ENCODE results near the gene YDJC. TPM values are rescaled to one million over a fixed set of nuclear protein-coding genes. Genes with fewer than 3 reads are reported as not detected.
"Not testable (repeated sequence)": the region's sequence is repeated elsewhere in the genome, so short reads cannot be mapped to it uniquely, and the experiment has no call there.

YDJC gene
- total RNA-seq, 5 donors from 2014 or later (not counting 1 experiment from before 2014, with no cell fraction given): 28.3 to 69.2 (median 62.2) TPM

DNA sequence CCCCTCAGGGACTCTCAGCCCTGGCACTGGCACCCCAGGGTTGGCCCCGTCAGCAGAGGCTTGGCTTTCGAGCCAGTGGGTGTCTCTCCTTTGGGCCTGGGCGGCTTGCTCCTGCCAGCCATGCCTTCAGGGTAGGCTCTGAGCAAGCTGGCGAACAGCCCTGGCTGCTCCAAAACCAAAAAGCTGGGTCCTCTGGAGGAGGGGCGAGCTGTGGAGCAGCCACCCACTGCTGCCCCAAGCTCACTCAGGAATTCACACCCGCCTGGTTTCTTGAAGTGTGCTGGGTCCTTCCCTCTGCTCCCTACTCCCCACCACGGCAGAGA is 6.2 kb downstream of the YDJC start:
- Histone ChIP-seq H3K4me1 (ENCODE audit: control insufficient read depth in 1 of 2, extremely low read depth in 1 of 2, insufficient read depth in 2 of 2, low read length in 2 of 2) (peaks cover 7 to 43% of the 10 kb centered on the region in 2 experiments), H3K36me3 (ENCODE audit: control insufficient read depth in 2 of 2, extremely low read depth in 1 of 2, insufficient read depth in 1 of 2, low read length in 1 of 2) (peaks cover 3 to 63% of the 10 kb centered on the region in 2 donors), H3K27ac (ENCODE audit: low read length) (no peak overlapping the region), H3K27me3 (replicated peaks in 1 of 2; ENCODE audit: control insufficient read depth in 2 of 2, extremely low read depth in 1 of 2, insufficient read depth in 2 of 2, low read length in 1 of 2) (no peaks in the 10 kb centered on the region), H3K4me3 (ENCODE audit: control insufficient read depth in 1 of 2, extremely low read depth in 1 of 2, low read length in 1 of 2) (no peak overlapping the region), H3K9me3 (no peaks in the 10 kb centered on the region)
- Mint-ChIP-seq H3K27ac (no peak overlapping the region), H3K9me3 (no peaks in the 10 kb centered on the region), H3K36me3 (peaks cover 18% of the 10 kb centered on the region), H3K4me3 (no peak overlapping the region), H3K27me3 (no peaks in the 10 kb centered on the region), H3K4me1 (peaks cover 42 to 54% (median 52%) of the 10 kb centered on the region in 3 donors)
- ATAC-seq (replicated peaks in 1 of 4) (peak in 1 of 4 experiments; percentile 8), DNase-seq (no peak)
- CTCF ChIA-PET: interaction anchor here in 1 of 2 donors (0.6 kb wide), 1 partner anchor 61 kb away, joined by 4 read pairs; no protein-coding TSS in a partner anchor
- POLR2A ChIA-PET: no interaction called here
- 96% methylated on average over 4 of the region's 7 CpGs for WGBS (ENCODE audit: insufficient coverage)

DNA sequence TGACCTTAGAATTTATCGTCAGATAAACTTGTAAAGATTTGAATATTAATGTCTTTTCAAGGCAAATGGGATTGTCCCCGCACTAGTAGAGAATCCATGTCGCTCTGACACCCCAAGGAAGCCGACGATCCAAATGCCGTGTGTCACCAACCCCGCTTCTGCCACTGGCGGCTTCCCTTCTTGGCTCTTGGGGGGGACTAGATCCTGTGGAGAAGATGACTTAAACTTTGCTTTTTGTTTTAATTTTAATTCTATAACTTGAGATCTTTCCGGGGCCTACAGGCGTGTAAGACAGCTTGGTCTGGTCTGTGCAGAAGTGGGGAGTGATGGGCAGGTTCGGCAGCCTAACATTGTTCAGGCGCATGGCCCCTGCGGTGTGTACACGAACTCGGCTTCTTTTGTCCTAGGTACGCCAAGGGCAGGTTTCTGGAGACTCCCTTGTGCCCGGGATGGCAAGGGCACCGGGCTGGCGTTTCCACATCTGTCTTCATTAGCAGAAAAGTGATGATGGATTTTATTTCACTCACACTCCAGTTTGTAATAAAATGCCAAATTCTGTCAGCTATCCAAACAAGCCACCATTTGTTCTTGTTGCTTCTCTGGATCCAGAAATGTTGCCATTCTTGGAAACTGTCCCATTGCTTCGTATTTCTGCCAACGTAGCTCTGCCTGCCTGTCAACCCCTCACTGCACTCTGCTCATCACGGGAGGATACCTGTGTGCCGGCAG is 6.7 kb downstream of the YDJC start:
- no peaks in the 10 kb centered on the region for H3K9me3 Mint-ChIP-seq

DNA sequence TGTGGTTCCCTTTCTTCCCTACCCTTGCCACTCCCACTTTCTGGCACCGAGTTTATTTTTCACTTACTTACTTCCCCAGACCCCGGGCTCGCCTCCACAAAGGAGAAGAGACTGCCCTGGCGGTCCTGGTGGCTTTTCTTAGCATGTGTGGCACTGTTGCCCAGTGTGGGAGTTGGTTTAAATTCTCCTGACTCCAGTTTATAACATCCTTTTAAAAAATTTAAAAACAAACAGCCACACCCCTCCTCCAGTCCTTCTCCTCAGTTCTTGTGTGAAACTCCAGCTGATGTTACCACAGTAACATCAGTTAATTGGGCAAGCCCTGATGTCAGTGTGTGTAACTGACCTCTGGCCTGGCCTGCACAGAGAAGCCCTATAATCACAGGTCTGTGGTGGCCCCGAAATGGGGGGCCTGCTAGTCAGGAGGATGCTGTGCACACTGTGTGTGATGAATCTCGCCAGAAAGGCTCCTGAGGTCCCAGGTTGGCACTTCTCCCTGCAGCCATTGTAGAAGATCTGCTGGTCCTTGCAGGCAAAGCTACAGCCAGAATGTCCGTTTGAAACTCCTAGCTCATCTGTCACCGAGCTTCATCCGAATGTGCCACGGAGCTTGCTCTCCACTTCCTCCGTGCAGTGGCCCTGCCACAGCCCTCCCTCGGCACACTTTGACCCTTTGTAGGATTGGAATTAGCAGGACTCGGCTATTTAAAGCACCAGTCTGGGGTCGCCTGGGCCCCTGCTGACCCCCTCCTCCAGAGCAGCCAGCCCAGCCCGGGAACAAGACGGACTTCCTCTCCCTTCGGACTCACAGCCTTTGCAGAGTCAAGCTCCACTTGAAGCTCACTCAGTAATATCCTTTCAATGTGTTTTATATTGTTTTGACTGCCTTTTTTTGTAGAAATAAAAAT is 7.6 kb downstream of the YDJC start:
- Histone ChIP-seq H3K27me3 (replicated peaks in 1 of 2; ENCODE audit: control insufficient read depth in 2 of 2, extremely low read depth in 1 of 2, insufficient read depth in 2 of 2, low read length in 1 of 2) (no peaks in the 10 kb centered on the region), H3K36me3 (ENCODE audit: control insufficient read depth in 2 of 2, extremely low read depth in 1 of 2, insufficient read depth in 1 of 2, low read length in 1 of 2) (peaks cover 3 to 52% of the 10 kb centered on the region in 2 donors), H3K9me3 (no peaks in the 10 kb centered on the region), H3K4me1 (ENCODE audit: control insufficient read depth in 1 of 2, extremely low read depth in 1 of 2, insufficient read depth in 2 of 2, low read length in 2 of 2) (peaks cover 0 to 29% of the 10 kb centered on the region in 2 experiments), H3K27ac (ENCODE audit: low read length) (no peak overlapping the region), H3K4me3 (ENCODE audit: control insufficient read depth in 1 of 2, extremely low read depth in 1 of 2, low read length in 1 of 2) (no peak overlapping the region)
- Mint-ChIP-seq H3K4me3 (no peak overlapping the region), H3K27ac (peak overlapping the region in 1 of 2 donors; percentile 31), H3K27me3 (no peaks in the 10 kb centered on the region), H3K36me3 (peaks cover 14% of the 10 kb centered on the region), H3K4me1 (peaks cover 35 to 47% (median 46%) of the 10 kb centered on the region in 3 donors), H3K9me3 (no peaks in the 10 kb centered on the region)
- CTCF ChIA-PET: interaction anchor here (0.5 to 1.5 kb wide), 3 partner anchors 20 to 42 kb away, joined by 4 to 8 read pairs (median 5); partner anchors contain the start of gene SDF2L1 (in 1 of the 2)
- 93% methylated on average over 8 of the region's 17 CpGs for WGBS (ENCODE audit: insufficient coverage)
- ATAC-seq (replicated peaks in 1 of 4) (no peak), DNase-seq (no peak)
- POLR2A ChIA-PET: no interaction called here

More for the DNA sequence above, 6.7 kb downstream of the YDJC start:
- POLR2A ChIA-PET: no interaction called here
- Mint-ChIP-seq H3K4me1 (peaks cover 39 to 50% (median 49%) of the 10 kb centered on the region in 3 donors), H3K4me3 (no peak overlapping the region), H3K36me3 (peaks cover 14% of the 10 kb centered on the region), H3K27ac (peak overlapping the region in 1 of 2 donors; percentile 31), H3K27me3 (no peaks in the 10 kb centered on the region)
- Histone ChIP-seq H3K36me3 (ENCODE audit: control insufficient read depth in 2 of 2, extremely low read depth in 1 of 2, insufficient read depth in 1 of 2, low read length in 1 of 2) (peaks cover 3 to 60% of the 10 kb centered on the region in 2 donors), H3K4me1 (ENCODE audit: control insufficient read depth in 1 of 2, extremely low read depth in 1 of 2, insufficient read depth in 2 of 2, low read length in 2 of 2) (peaks cover 5 to 38% of the 10 kb centered on the region in 2 experiments), H3K27me3 (replicated peaks in 1 of 2; ENCODE audit: control insufficient read depth in 2 of 2, extremely low read depth in 1 of 2, insufficient read depth in 2 of 2, low read length in 1 of 2) (no peaks in the 10 kb centered on the region), H3K27ac (ENCODE audit: low read length) (no peak overlapping the region), H3K4me3 (ENCODE audit: control insufficient read depth in 1 of 2, extremely low read depth in 1 of 2, low read length in 1 of 2) (no peak overlapping the region), H3K9me3 (no peaks in the 10 kb centered on the region)
- 91% methylated on average over 6 of the region's 23 CpGs for WGBS (ENCODE audit: insufficient coverage)
- no peak for ATAC-seq (replicated peaks in 1 of 4)
- CTCF ChIA-PET: interaction anchor here (0.5 to 1.5 kb wide), 3 partner anchors 20 to 60 kb away, joined by 4 to 5 read pairs (median 4); no protein-coding TSS in a partner anchor
- no peak for DNase-seq

DNA sequence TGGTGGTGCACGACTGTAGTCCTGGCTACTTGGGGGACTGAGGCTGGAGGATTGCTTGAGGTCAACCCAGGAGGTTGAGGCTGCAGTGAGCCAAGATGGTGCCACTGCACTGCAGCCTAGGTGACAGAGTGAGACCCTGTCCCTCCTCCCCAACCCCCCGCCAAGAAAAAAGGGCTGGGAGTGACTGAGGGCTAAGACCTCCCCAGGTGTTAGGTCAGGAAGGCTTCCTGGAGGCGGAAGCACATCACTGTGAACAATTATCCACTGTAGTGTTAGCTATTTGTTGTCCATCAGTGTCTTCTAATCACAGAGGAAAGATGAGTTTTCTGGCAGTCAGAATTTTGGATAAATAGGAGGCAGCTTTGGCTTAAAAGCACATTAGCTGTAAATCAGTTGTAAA is 8.8 kb downstream of the YDJC start:
- Mint-ChIP-seq H3K27me3 (no peaks in the 10 kb centered on the region), H3K36me3 (peaks cover 11% of the 10 kb centered on the region), H3K27ac (peak overlapping the region in 1 of 2 donors; percentile 23), H3K9me3 (no peaks in the 10 kb centered on the region), H3K4me1 (peaks cover 26 to 40% (median 38%) of the 10 kb centered on the region in 3 donors), H3K4me3 (no peak overlapping the region)
- Histone ChIP-seq H3K36me3 (ENCODE audit: control insufficient read depth in 2 of 2, extremely low read depth in 1 of 2, insufficient read depth in 1 of 2, low read length in 1 of 2) (peaks cover 3 to 44% of the 10 kb centered on the region in 2 donors), H3K4me3 (ENCODE audit: control insufficient read depth in 1 of 2, extremely low read depth in 1 of 2, low read length in 1 of 2) (no peak overlapping the region), H3K9me3 (no peaks in the 10 kb centered on the region), H3K27ac (ENCODE audit: low read length) (no peak overlapping the region), H3K27me3 (replicated peaks in 1 of 2; ENCODE audit: control insufficient read depth in 2 of 2, extremely low read depth in 1 of 2, insufficient read depth in 2 of 2, low read length in 1 of 2) (no peaks in the 10 kb centered on the region), H3K4me1 (ENCODE audit: control insufficient read depth in 1 of 2, extremely low read depth in 1 of 2, insufficient read depth in 2 of 2, low read length in 2 of 2) (peaks cover 0 to 17% of the 10 kb centered on the region in 2 experiments)
- CTCF ChIA-PET: interaction anchor here in 1 of 2 donors (1.1 kb wide), 1 partner anchor 8 kb away, joined by 3 read pairs; no protein-coding TSS in a partner anchor
- POLR2A ChIA-PET: no interaction called here
- no peak for ATAC-seq (replicated peaks in 1 of 4)
- DNase-seq: no peak
- no CpG with 5 or more reads among the region's 3 CpGs for whole genome bisulfite sequencing (ENCODE audit: insufficient coverage)

DNA sequence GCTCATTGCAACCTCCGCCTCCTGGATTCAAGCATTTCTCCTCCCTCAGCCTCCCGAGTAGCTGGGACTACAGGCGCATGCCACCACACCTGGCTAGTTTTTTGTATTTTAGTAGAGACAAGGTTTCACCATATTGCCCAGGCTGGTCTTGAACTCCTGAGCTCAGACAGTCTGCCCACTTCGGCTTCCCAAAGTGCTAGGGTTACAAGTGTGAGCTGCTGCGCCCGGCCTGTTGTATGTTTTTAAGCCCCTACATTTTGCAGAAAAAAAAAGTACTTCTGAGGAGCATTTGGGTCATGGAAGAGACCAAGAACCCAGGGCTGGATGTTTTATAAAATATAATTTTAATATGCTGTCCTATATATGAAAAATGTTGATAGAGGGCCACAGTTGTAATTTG is 12.5 kb downstream of the YDJC start:
- H3K9me3 ChIP-seq; DNase-seq; H3K4me1 ChIP-seq (ENCODE audit: control insufficient read depth in 1 of 2, extremely low read depth in 1 of 2, insufficient read depth in 2 of 2, low read length in 2 of 2); H3K27me3 Mint-ChIP-seq; CTCF ChIA-PET; H3K4me3 Mint-ChIP-seq; ATAC-seq (replicated peaks in 1 of 4); H3K27ac ChIP-seq (ENCODE audit: low read length); H3K27me3 ChIP-seq (replicated peaks in 1 of 2; ENCODE audit: control insufficient read depth in 2 of 2, extremely low read depth in 1 of 2, insufficient read depth in 2 of 2, low read length in 1 of 2); H3K9me3 Mint-ChIP-seq; H3K4me3 ChIP-seq (ENCODE audit: control insufficient read depth in 1 of 2, extremely low read depth in 1 of 2, low read length in 1 of 2): not testable (repeated sequence)
- POLR2A ChIA-PET: interaction anchor here (0.5 to 0.6 kb wide), 2 partner anchors 13 to 16 kb away, joined by 3 to 14 read pairs; no protein-coding TSS in a partner anchor
- peaks cover 19 to 35% (median 29%) of the 10 kb centered on the region in 3 donors for H3K4me1 Mint-ChIP-seq
- H3K36me3 ChIP-seq (ENCODE audit: control insufficient read depth in 2 of 2, extremely low read depth in 1 of 2, insufficient read depth in 1 of 2, low read length in 1 of 2): peaks cover 0 to 43% of the 10 kb centered on the region in 2 donors
- peak overlapping the region; percentile 19 to 49 for H3K27ac Mint-ChIP-seq
- 100% methylated on average over 1 of the region's 6 CpGs for WGBS (ENCODE audit: insufficient coverage)
- H3K36me3 Mint-ChIP-seq: peaks cover 17% of the 10 kb centered on the region

DNA sequence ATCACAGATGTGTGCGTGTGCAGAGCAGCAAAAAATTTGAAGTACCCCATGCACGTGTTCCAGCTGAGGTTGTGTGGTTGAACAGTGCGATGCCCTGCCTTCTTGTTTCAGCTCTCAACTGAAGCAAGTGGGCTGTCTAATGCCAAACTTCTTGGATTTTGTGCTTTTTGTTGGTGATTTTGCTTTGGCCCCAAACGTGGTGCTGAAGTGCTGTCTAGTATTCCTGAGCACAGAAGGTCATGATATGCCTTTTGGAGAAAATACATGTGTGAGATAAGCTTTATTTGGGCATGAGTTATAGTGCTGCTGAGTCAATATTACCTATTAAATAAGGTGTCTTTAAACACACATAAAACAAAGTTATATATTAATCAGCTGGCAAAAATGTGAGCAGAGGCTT is 14.1 kb downstream of the YDJC start:
- H3K4me3 ChIP-seq (ENCODE audit: control insufficient read depth in 1 of 2, extremely low read depth in 1 of 2, low read length in 1 of 2): no peak overlapping the region
- H3K36me3 ChIP-seq (ENCODE audit: control insufficient read depth in 2 of 2, extremely low read depth in 1 of 2, insufficient read depth in 1 of 2, low read length in 1 of 2): peaks cover 0 to 47% of the 10 kb centered on the region in 2 donors
- no peak for ATAC-seq (replicated peaks in 1 of 4)
- H3K27ac ChIP-seq (ENCODE audit: low read length): no peak overlapping the region
- Mint-ChIP-seq H3K4me1 (peaks cover 26 to 39% (median 36%) of the 10 kb centered on the region in 3 donors), H3K36me3 (peaks cover 25% of the 10 kb centered on the region), H3K27ac (peak overlapping the region in 1 of 2 donors; percentile 11), H3K9me3 (no peaks in the 10 kb centered on the region), H3K4me3 (no peak overlapping the region), H3K27me3 (no peaks in the 10 kb centered on the region)
- DNase-seq: no peak
- peaks cover 0 to 9% of the 10 kb centered on the region in 2 experiments for H3K4me1 ChIP-seq (ENCODE audit: control insufficient read depth in 1 of 2, extremely low read depth in 1 of 2, insufficient read depth in 2 of 2, low read length in 2 of 2)
- POLR2A ChIA-PET: interaction anchor here in 1 of 2 donors (0.9 kb wide), 1 partner anchor 46 kb away, joined by 3 read pairs; no protein-coding TSS in a partner anchor
- CTCF ChIA-PET: no interaction called here
- H3K9me3 ChIP-seq: no peaks in the 10 kb centered on the region
- no peaks in the 10 kb centered on the region for H3K27me3 ChIP-seq (replicated peaks in 1 of 2; ENCODE audit: control insufficient read depth in 2 of 2, extremely low read depth in 1 of 2, insufficient read depth in 2 of 2, low read length in 1 of 2)
- WGBS (ENCODE audit: insufficient coverage): 100% methylated on average over 3 of the region's 4 CpGs
